H54 (cell line): ENCODE measurements around the gene LATS2.

Source experiments
- DNase-seq: peaks from one replicate; pipeline ENCODE4 v3.0.0; 2011; ENCODE audit warnings: low spot score, mixed read lengths; ENCODE audit not compliant: insufficient read length
- FAIRE-seq: peaks from 3 replicates; lab custom pipeline; 2011; peaks lifted over from hg19 to GRCh38; lab: Jason Lieb, UNC
- POLR2A ChIP-seq: IDR thresholded peaks from 2 replicates; pipeline ENCODE4 v1.6.1; 2011; ENCODE audit warnings: low read depth, mild to moderate bottlenecking, low read length

LATS2 gene

GRCh38 chr13:21033212-21033840, 28.1 kb downstream of the LATS2 start:
- TF ChIP-seq POLR2A, result no peak
- FAIRE-seq (no peak), DNase-seq (no peak)

GRCh38 chr13:21032656-21033055, 28.7 kb downstream of the LATS2 start:
- FAIRE-seq (no peak), DNase-seq (no peak)
- no peak for TF ChIP-seq POLR2A

- no peak for TF ChIP-seq POLR2A
- DNase-seq, result no peak
- FAIRE-seq, result no peak
These were observed 29.7 kb downstream of the LATS2 start for GRCh38 chr13:21031594-21032275.

- TF ChIP-seq POLR2A, result no peak
- FAIRE-seq (no peak), DNase-seq (no peak)
These were observed 35.8 kb downstream of the LATS2 start for GRCh38 chr13:21025539-21025938.

GRCh38 chr13:21022056-21022979, 39.1 kb downstream of the LATS2 start:
- no peak for TF ChIP-seq POLR2A
- no peak for FAIRE-seq
- DNase-seq, result no peak

GRCh38 chr13:21020581-21020980, 40.8 kb downstream of the LATS2 start:
- FAIRE-seq (no peak), DNase-seq (no peak)
- no peak for TF ChIP-seq POLR2A

- FAIRE-seq (no peak), DNase-seq (no peak)
- TF ChIP-seq POLR2A, result no peak
These were observed 41.2 kb downstream of the LATS2 start for GRCh38 chr13:21020176-21020575.

- FAIRE-seq (no peak), DNase-seq (no peak)
- TF ChIP-seq POLR2A, result no peak
These were observed 43.2 kb downstream of the LATS2 start for GRCh38 chr13:21018220-21018619.

- FAIRE-seq (no peak), DNase-seq (no peak)
- TF ChIP-seq POLR2A, result no peak
These were observed 44.9 kb downstream of the LATS2 start for GRCh38 chr13:21016487-21016886.

- no peak for TF ChIP-seq POLR2A
- no peak for FAIRE-seq
These were observed 46.1 kb downstream of the LATS2 start for GRCh38 chr13:21015284-21015683.

GRCh38 chr13:21014502-21015170, 46.8 kb downstream of the LATS2 start:
- TF ChIP-seq POLR2A, result no peak
- DNase-seq, result no peak
- no peak for FAIRE-seq

More at GRCh38 chr13:21015284-21015683, 46.1 kb downstream of the LATS2 start:
- DNase-seq, result no peak

- TF ChIP-seq POLR2A, result no peak
- FAIRE-seq (no peak), DNase-seq (no peak)
These were observed 47.3 kb downstream of the LATS2 start for GRCh38 chr13:21014139-21014501.

GRCh38 chr13:21013682-21014038, 47.7 kb downstream of the LATS2 start:
- FAIRE-seq (no peak), DNase-seq (no peak)
- TF ChIP-seq POLR2A, result no peak

GRCh38 chr13:21012841-21013681, 48.3 kb downstream of the LATS2 start:
- no peak for FAIRE-seq
- TF ChIP-seq POLR2A, result no peak
- DNase-seq, result no peak
